NT2/D1 (cell line): ENCODE measurements around the gene RAP2B.

Experiments used
- SUZ12 ChIP-seq: IDR thresholded peaks from 2 replicates; pipeline ENCODE4 v1.6.1; 2011; ENCODE audit not compliant: insufficient read length, insufficient read depth; ENCODE audit errors: extremely low read depth
- YY1 ChIP-seq: IDR thresholded peaks from 2 replicates; pipeline ENCODE4 v1.6.1; 2011; ENCODE audit not compliant: insufficient read length, insufficient read depth
- ZNF274 ChIP-seq: IDR thresholded peaks from 2 replicates; pipeline ENCODE4 v1.6.1; 2011; ENCODE audit warnings: mild to moderate bottlenecking, low read depth, low read length

DNA sequence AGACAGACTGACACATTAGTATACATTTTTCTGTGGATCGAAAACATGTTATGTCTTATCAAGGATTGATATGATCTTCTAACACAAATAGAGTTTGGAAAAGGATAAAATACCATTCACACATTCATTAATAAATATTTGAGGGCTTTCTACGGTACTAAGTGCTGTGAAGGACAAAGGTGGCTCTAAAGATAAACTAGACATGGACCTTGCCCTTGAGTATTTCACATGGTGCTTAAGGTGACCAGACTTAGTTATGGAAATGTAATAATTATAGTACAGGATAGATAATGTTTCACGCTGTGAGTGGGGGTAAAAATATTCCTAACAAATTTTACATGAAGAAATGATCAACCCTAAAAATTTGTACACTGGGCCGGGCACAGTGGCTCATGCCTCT lies 3.8 kb upstream of the RAP2B start:
- TF ChIP-seq SUZ12 (no peak), ZNF274 (no peak), YY1 (no peak)
